Spleen (tissue), 7 donors: ENCODE data around the gene OR10D3.

ENCODE experiments used
- CTCF ChIP-seq, 11 experiments: fragments of 200-600 bp in 7 of 11; fragments of 450-650 bp in 4 of 11; sonication (generic) in 4 of 11; IDR thresholded peaks in 8 of 11; conservative IDR thresholded peaks in 3 of 11; 1 replicate in 7 of 11; 2 replicates in 4 of 11; pipeline versions ENCODE4 v1.4.0 to v1.8.0; 2016 to 2021; ENCODE audit warnings: antibody characterized with exemption in 11 of 11, inconsistent platforms in 4 of 11, mild to moderate bottlenecking in 1 of 11
- POLR2A ChIP-seq, 3 donors: fragments of 450-650 bp; IDR thresholded peaks; one replicate each; pipeline ENCODE4 v1.5.1; 2017; ENCODE audit warnings: antibody characterized with exemption in 3 of 3, mild to moderate bottlenecking in 1 of 3
- POLR2AphosphoS5 ChIP-seq, 3 donors: sonication (generic); formaldehyde crosslinking; IDR thresholded peaks; one replicate each; pipeline ENCODE4 v1.5.1; 2017; ENCODE audit warnings: antibody characterized with exemption in 3 of 3
- donor health status: DM: no; HTN: no; CAD: no; lungs with moderate emphysema.
- donor health status: DM: no; HTN: no; CAD: no.
- donor health status: DM: no; HTN: no; CAD: no.

- TF ChIP-seq CTCF (IDR thresholded peaks at IDR 0.05 in 8 of 11, conservative IDR thresholded peaks at IDR 0.05 in 3 of 11) (no peak), POLR2A (IDR thresholded peaks at IDR 0.05) (no peak), POLR2AphosphoS5 (IDR thresholded peaks at IDR 0.05) (no peak)
Measured at GRCh38 chr11:124150684-124151083, 32.5 kb upstream of the OR10D3 start.
